RWPE2 (cell line): ENCODE data around the gene SERPINB5.

ENCODE experiments used
- ATAC-seq: fragments of 200-7000 bp; cut with Tn5 transposase; 3 replicates; pipeline ENCODE4 v1.9.1; 2021; ENCODE audit warnings: low read depth
- DNase-seq: peaks from one replicate; pipeline ENCODE4 v3.0.0-alpha.2; 2020; ENCODE audit warnings: low spot score
- H3K27ac ChIP-seq: fragments of 450-650 bp; 2 replicates; pipeline ENCODE4 v1.5.1; 2017; ENCODE audit warnings: mild to moderate bottlenecking; ENCODE audit not compliant: poor library complexity, severe bottlenecking
- H3K27me3 ChIP-seq: fragments of 250-450 bp; sonication (Bioruptor Pico); 2 replicates; pipeline ENCODE4 v1.5.1; 2021; ENCODE audit warnings: mild to moderate bottlenecking, moderate library complexity; ENCODE audit not compliant: insufficient read depth, poor library complexity, severe bottlenecking
- H3K36me3 ChIP-seq: fragments of 250-450 bp; sonication (Bioruptor Pico); 2 replicates; pipeline ENCODE4 v1.5.1; 2020; ENCODE audit warnings: low read depth, mild to moderate bottlenecking, moderate library complexity
- H3K4me1 ChIP-seq: fragments of 250-450 bp; sonication (Bioruptor Pico); 2 replicates; pipeline ENCODE4 v1.5.1; 2021; ENCODE audit warnings: mild to moderate bottlenecking, moderate library complexity; ENCODE audit not compliant: insufficient read depth, poor library complexity, severe bottlenecking
- H3K4me3 ChIP-seq: fragments of 250-450 bp; sonication (Bioruptor Pico); 2 replicates; pipeline ENCODE4 v1.5.1; 2021; ENCODE audit warnings: mild to moderate bottlenecking, moderate library complexity; ENCODE audit not compliant: severe bottlenecking
- H3K9me3 ChIP-seq: fragments of 250-450 bp; sonication (Bioruptor Pico); 2 replicates; pipeline ENCODE4 v1.5.1; 2021; ENCODE audit warnings: mild to moderate bottlenecking, moderate library complexity; ENCODE audit not compliant: severe bottlenecking
- CTCF ChIP-seq: fragments of 450-650 bp; IDR thresholded peaks from one replicate; pipeline ENCODE4 v1.5.1; 2017; ENCODE audit warnings: mild to moderate bottlenecking, moderate library complexity; ENCODE audit not compliant: poor library complexity, severe bottlenecking

The SERPINB5 gene

GRCh38 chr18:63520053-63520685, 43.4 kb downstream of the SERPINB5 start:
- no peak overlapping the region for H3K27ac ChIP-seq
- H3K36me3 ChIP-seq: no peaks in the 10 kb centered on the region
- no peak overlapping the region for H3K4me3 ChIP-seq
- TF ChIP-seq CTCF: no peak
- no peak for ATAC-seq
- no peak for DNase-seq
- H3K27me3 ChIP-seq: no peaks in the 10 kb centered on the region
- no peaks in the 10 kb centered on the region for H3K9me3 ChIP-seq
- H3K4me1 ChIP-seq: no peaks in the 10 kb centered on the region

GRCh38 chr18:63523660-63524059, 46.9 kb downstream of the SERPINB5 start:
- Histone ChIP-seq H3K27ac (no peak overlapping the region), H3K36me3 (no peaks in the 10 kb centered on the region), H3K4me1 (no peaks in the 10 kb centered on the region), H3K4me3 (no peak overlapping the region), H3K27me3 (no peaks in the 10 kb centered on the region), H3K9me3 (no peaks in the 10 kb centered on the region)
- ATAC-seq (no peak), DNase-seq (no peak)
- peak; percentile 14 for TF ChIP-seq CTCF

- Histone ChIP-seq H3K4me1 (no peaks in the 10 kb centered on the region), H3K27ac (no peak overlapping the region), H3K4me3 (no peak overlapping the region), H3K27me3 (no peaks in the 10 kb centered on the region), H3K36me3 (no peaks in the 10 kb centered on the region), H3K9me3 (no peaks in the 10 kb centered on the region)
- no peak for TF ChIP-seq CTCF
- ATAC-seq (no peak), DNase-seq (no peak)
These were observed 50.5 kb downstream of the SERPINB5 start for GRCh38 chr18:63527251-63527650.

- no peak for DNase-seq
- Histone ChIP-seq H3K36me3 (no peaks in the 10 kb centered on the region), H3K27me3 (no peaks in the 10 kb centered on the region), H3K4me1 (no peaks in the 10 kb centered on the region), H3K9me3 (no peaks in the 10 kb centered on the region), H3K27ac (no peak overlapping the region), H3K4me3 (no peak overlapping the region)
- no peak for ATAC-seq
- no peak for TF ChIP-seq CTCF
These were observed 52.2 kb downstream of the SERPINB5 start for GRCh38 chr18:63528863-63529492.

GRCh38 chr18:63532471-63532870, 55.7 kb downstream of the SERPINB5 start:
- DNase-seq (no peak), ATAC-seq (no peak)
- TF ChIP-seq CTCF: no peak
- H3K9me3 ChIP-seq: no peaks in the 10 kb centered on the region
- no peak overlapping the region for H3K4me3 ChIP-seq
- H3K27me3 ChIP-seq: no peaks in the 10 kb centered on the region
- no peak overlapping the region for H3K27ac ChIP-seq
- H3K4me1 ChIP-seq: no peaks in the 10 kb centered on the region
- H3K36me3 ChIP-seq: no peaks in the 10 kb centered on the region
